ENCODE measurements around the gene RASSF7. TPM values are rescaled to one million over a fixed set of nuclear protein-coding genes. Genes with fewer than 3 reads are reported as not detected.

RASSF7 gene
- total and polyA plus RNA-seq, 2 donors (not counting 3 experiments of a cell fraction or from before 2014, with no cell fraction given), result 14.1 to 19.9 TPM

- DNase-seq (ENCODE audit: low read depth, low spot score) (no peak), FAIRE-seq (no peak)
- no peak overlapping the region for H2AFZ ChIP-seq (ENCODE audit: low read depth, low read length)
- TF ChIP-seq GATA2 (IDR thresholded peaks at IDR 0.05; ENCODE audit: insufficient read depth, insufficient read length, low read depth, low read length) (no peak), CTCF (IDR thresholded peaks at IDR 0.05; ENCODE audit: extremely low read depth in 1 of 2, insufficient read depth in 1 of 2, low read depth in 1 of 2, low read length in 2 of 2) (no peak), FOS (IDR thresholded peaks at IDR 0.05; ENCODE audit: borderline replicate concordance, insufficient read depth, low read length) (no peak), EZH2 (IDR thresholded peaks at IDR 0.05; ENCODE audit: borderline replicate concordance, low read depth, low read length, severe bottlenecking) (no peak), POLR2A (IDR thresholded peaks at IDR 0.05; ENCODE audit: low read depth, low read length) (no peak), MAX (IDR thresholded peaks at IDR 0.05; ENCODE audit: insufficient read depth, insufficient read length) (no peak), POLR2AphosphoS5 (IDR thresholded peaks at IDR 0.05; ENCODE audit: insufficient read depth, low read depth, low read length) (no peak), MYC (IDR thresholded peaks at IDR 0.05; ENCODE audit: low read depth, low read length) (no peak), JUN (IDR thresholded peaks at IDR 0.05; ENCODE audit: borderline replicate concordance, insufficient read depth, insufficient read length, low read depth) (no peak)
- peaks cover 56% of the 10 kb centered on the region for H3K79me2 ChIP-seq (ENCODE audit: control insufficient read depth, insufficient read depth, low read length)
- no peak overlapping the region for H3K9ac ChIP-seq (replicated peaks; ENCODE audit: extremely low read depth, insufficient read depth, low read length)
- intact Hi-C loops (cut with micrococcal nuclease), result no loop called here
- H3K27me3 ChIP-seq (ENCODE audit: control insufficient read depth in 2 of 2, insufficient read depth in 2 of 2, low read length in 2 of 2), result no peaks in the 10 kb centered on the region
- H3K36me3 ChIP-seq (ENCODE audit: control insufficient read depth in 2 of 2, extremely low read depth in 1 of 2, insufficient read depth in 2 of 2, low read length in 2 of 2), result peaks cover 0 to 18% of the 10 kb centered on the region in 2 experiments
- no peak overlapping the region for H3K4me3 ChIP-seq (replicated peaks in 1 of 3; ENCODE audit: insufficient read depth in 1 of 3, low read depth in 1 of 3, low read length in 3 of 3)
- no peaks in the 10 kb centered on the region for H3K9me3 ChIP-seq (replicated peaks; ENCODE audit: control insufficient read depth, insufficient read depth, low read length)
- CTCF ChIA-PET, result no interaction called here
- POLR2A ChIA-PET, result no interaction called here
- dilution Hi-C loops (cut with MboI; ENCODE audit: extremely low pct_ligation_motif_present, low sequenced_read_pairs), result no loop called here
- no TSS peak for BruUV-seq (replicated peaks)
- no peaks in the 10 kb centered on the region for H4K20me1 ChIP-seq (replicated peaks; ENCODE audit: control insufficient read depth, extremely low read depth, insufficient read depth, low read length)
- H3K27ac ChIP-seq (ENCODE audit: insufficient read depth, low read depth, low read length), result no peak overlapping the region
- no peaks in the 10 kb centered on the region for H3K9me1 ChIP-seq (replicated peaks; ENCODE audit: control insufficient read depth, extremely low read depth, insufficient read depth, low read length)
- peaks cover 14% of the 10 kb centered on the region for H3K4me1 ChIP-seq (ENCODE audit: control insufficient read depth, extremely low read depth, insufficient read depth, low read length)
- no peak overlapping the region for H3K4me2 ChIP-seq (ENCODE audit: insufficient read depth, low read length)
These were observed 21.0 kb downstream of the RASSF7 start for GRCh38 chr11:581752-582151.
